ENCODE results near the gene KRTAP10-3.
"Not testable (repeated sequence)": the region's sequence is repeated elsewhere in the genome, so short reads cannot be mapped to it uniquely, and the experiment has no call there.

The KRTAP10-3 gene

GRCh38 chr21:44571296-44571695 is 12.7 kb upstream of the KRTAP10-3 start:
- DNase-seq (no peak), ATAC-seq (no peak)

GRCh38 chr21:44569861-44570517 is 11.4 kb upstream of the KRTAP10-3 start:
- ATAC-seq (no peak), DNase-seq (no peak)

GRCh38 chr21:44568667-44569556 is 10.3 kb upstream of the KRTAP10-3 start:
- peak; percentile 28 for ATAC-seq
- no peak for DNase-seq

GRCh38 chr21:44568261-44568660 is 9.7 kb upstream of the KRTAP10-3 start:
- ATAC-seq (no peak), DNase-seq (no peak)

GRCh38 chr21:44567481-44568171 is 9.0 kb upstream of the KRTAP10-3 start:
- DNase-seq (no peak), ATAC-seq (no peak)

- no peak for ATAC-seq
Measured at GRCh38 chr21:44566403-44566802, 7.8 kb upstream of the KRTAP10-3 start.

GRCh38 chr21:44564886-44565598 is 6.4 kb upstream of the KRTAP10-3 start:
- no peak for DNase-seq
- ATAC-seq = no peak

More at GRCh38 chr21:44566403-44566802, 7.8 kb upstream of the KRTAP10-3 start:
- no peak for DNase-seq

GRCh38 chr21:44564099-44564498 is 5.5 kb upstream of the KRTAP10-3 start:
- DNase-seq = no peak
- no peak for ATAC-seq

- DNase-seq, ATAC-seq: not testable (repeated sequence)
Measured at GRCh38 chr21:44558329-44558675, 293 bp downstream of the KRTAP10-3 start.

- ATAC-seq = no peak
- DNase-seq = no peak
Measured at GRCh38 chr21:44557491-44558328, 885 bp downstream of the KRTAP10-3 start.

- ATAC-seq = no peak
Measured at GRCh38 chr21:44556879-44557278, 1.7 kb downstream of the KRTAP10-3 start.

GRCh38 chr21:44555200-44555875 is 3.3 kb downstream of the KRTAP10-3 start:
- DNase-seq (no peak), ATAC-seq (no peak)

More at GRCh38 chr21:44556879-44557278, 1.7 kb downstream of the KRTAP10-3 start:
- no peak for DNase-seq

- DNase-seq = no peak
- no peak for ATAC-seq
Measured at GRCh38 chr21:44552681-44553080, 5.9 kb downstream of the KRTAP10-3 start.

- ATAC-seq (no peak), DNase-seq (no peak)
Measured at GRCh38 chr21:44552136-44552535, 6.5 kb downstream of the KRTAP10-3 start.

GRCh38 chr21:44551340-44551961 is 7.1 kb downstream of the KRTAP10-3 start, which contains the start of gene KRTAP10-2:
TSS of gene KRTAP10-2 (minus strand) at chr21:44551505. CDS start at chr21:44551458, 47 bp downstream.
- no peak for DNase-seq
- ATAC-seq = no peak

GRCh38 chr21:44550807-44551206 is 7.8 kb downstream of the KRTAP10-3 start:
- ATAC-seq (no peak), DNase-seq (no peak)

GRCh38 chr21:44550285-44550684 is 8.3 kb downstream of the KRTAP10-3 start:
- ATAC-seq = peak; percentile 33
- DNase-seq = not testable (repeated sequence)

- no peak for DNase-seq
- no peak for ATAC-seq
Measured at GRCh38 chr21:44549525-44550211, 8.9 kb downstream of the KRTAP10-3 start.

GRCh38 chr21:44548922-44549321 is 9.7 kb downstream of the KRTAP10-3 start:
- DNase-seq (no peak), ATAC-seq (no peak)

Data from stimulated activated naive CD8-positive, alpha-beta T cell treated with anti-CD3 and anti-CD28 coated beads, Interleukin-15, Interleukin-2, amounts not matched to agents 100 U/mL and 50 U/mL, for 24 hours (primary cell).